T-helper 2 cell treated with Interferon-gamma antibody and Interleukin-4, amounts not matched to agents 5 μg/mL and 100 μg/mL, for 36 hours (primary cell): Measurements from ENCODE around the gene ADGRG2.

ENCODE experiments used
- DNase-seq: peaks from one replicate; pipeline ENCODE4 v3.0.0; 2021; ENCODE audit warnings: low spot score
- H3K27ac Mint-ChIP-seq: one replicate; pipeline ENCODE4 v1.8.0; 2021; ENCODE audit warnings: mild to moderate bottlenecking, mixed read lengths
- H3K27me3 Mint-ChIP-seq: one replicate; pipeline ENCODE4 v1.8.0; 2021; ENCODE audit warnings: low read depth, mixed read lengths
- H3K36me3 Mint-ChIP-seq: one replicate; pipeline ENCODE4 v1.8.0; 2021; ENCODE audit warnings: low read depth, mixed read lengths
- H3K4me1 Mint-ChIP-seq: one replicate; pipeline ENCODE4 v1.8.0; 2021; ENCODE audit warnings: low read depth, mixed read lengths
- H3K4me3 Mint-ChIP-seq: one replicate; pipeline ENCODE4 v1.8.0; 2022; ENCODE audit warnings: mild to moderate bottlenecking, moderate library complexity, mixed read lengths
- H3K9me3 Mint-ChIP-seq: one replicate; pipeline ENCODE4 v1.8.0; 2021; ENCODE audit warnings: mixed read lengths

ADGRG2 gene

DNA sequence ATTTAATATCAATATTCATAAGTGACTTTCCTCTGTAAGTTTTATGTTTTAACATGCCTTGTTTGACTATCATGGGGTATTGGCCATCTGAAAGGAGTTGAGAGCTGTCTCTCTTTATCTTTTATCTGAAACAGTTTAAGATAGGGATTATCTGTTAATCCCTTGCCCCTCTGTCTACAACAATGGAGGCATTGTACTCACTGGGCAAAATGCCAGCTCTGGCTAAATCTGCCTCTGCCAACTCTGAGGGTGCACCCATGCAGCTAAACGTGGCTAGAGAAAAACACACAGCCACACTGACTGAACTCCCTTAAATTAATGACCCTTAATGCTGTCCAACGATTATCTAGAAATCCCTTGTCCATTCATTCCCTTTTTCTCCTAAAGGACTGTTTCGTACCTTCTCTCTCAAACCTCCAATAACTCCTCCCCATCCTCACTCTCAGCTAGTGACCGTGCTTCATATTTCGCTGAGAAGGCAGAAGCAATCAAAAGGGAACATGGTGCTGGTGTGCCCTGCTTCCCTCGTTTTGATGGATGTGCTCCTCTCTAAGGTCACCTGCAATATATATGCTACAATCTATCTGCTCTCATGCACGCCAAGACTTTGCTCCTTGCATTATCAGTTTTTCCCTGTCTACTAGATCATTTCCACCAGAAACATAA is 148.6 kb downstream of the ADGRG2 start:
- Mint-ChIP-seq H3K36me3 (no peaks in the 10 kb centered on the region), H3K4me1 (no peaks in the 10 kb centered on the region), H3K27me3 (no peaks in the 10 kb centered on the region), H3K27ac (no peak overlapping the region), H3K4me3 (no peak overlapping the region), H3K9me3 (no peaks in the 10 kb centered on the region)
- no peak for DNase-seq

DNA sequence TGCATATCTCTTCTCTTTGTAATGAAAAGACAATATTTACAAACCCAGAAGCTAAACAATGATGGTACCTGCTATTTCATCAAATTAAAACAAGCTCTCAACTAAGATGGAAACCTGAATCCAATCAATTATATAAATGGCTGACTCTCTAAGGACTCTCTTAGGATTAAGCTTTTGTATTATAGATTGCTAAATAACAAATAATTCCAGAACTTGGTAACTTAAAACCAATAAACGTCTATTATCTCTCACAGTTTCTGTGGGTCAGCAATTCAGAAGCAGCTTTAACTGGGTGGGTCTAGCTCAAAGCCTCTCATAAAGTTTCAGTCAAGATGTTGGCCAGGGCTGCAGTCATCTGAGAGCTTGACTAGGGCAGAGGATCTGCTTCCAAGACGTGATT is 150.8 kb downstream of the ADGRG2 start:
- no peaks in the 10 kb centered on the region for H3K36me3 Mint-ChIP-seq
- no peaks in the 10 kb centered on the region for H3K9me3 Mint-ChIP-seq
- no peak overlapping the region for H3K27ac Mint-ChIP-seq
- no peak overlapping the region for H3K4me3 Mint-ChIP-seq
- H3K27me3 Mint-ChIP-seq: no peaks in the 10 kb centered on the region
- no peak for DNase-seq
- no peaks in the 10 kb centered on the region for H3K4me1 Mint-ChIP-seq

DNA sequence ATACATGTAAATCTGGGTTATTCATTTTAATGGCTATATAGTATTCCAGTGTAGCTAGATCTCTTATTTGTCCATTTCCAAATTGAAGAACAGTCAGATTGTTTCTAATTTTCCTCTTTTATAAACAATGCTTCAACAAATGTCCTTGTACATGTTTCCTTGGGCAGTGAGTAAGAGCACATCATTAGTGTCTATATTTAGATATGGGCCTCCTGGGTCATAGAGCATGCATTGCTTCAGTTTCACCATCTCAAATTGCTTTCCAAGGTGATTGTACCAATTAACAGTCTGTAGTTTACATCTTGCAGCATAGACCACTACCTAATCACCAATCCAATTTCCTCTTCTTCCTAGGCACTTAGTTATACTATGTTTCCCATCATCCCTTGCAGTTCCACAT is 151.8 kb downstream of the ADGRG2 start:
- no peak overlapping the region for H3K4me3 Mint-ChIP-seq
- H3K4me1 Mint-ChIP-seq: no peaks in the 10 kb centered on the region
- no peak overlapping the region for H3K27ac Mint-ChIP-seq
- no peak for DNase-seq
- no peaks in the 10 kb centered on the region for H3K27me3 Mint-ChIP-seq
- H3K9me3 Mint-ChIP-seq: no peaks in the 10 kb centered on the region
- no peaks in the 10 kb centered on the region for H3K36me3 Mint-ChIP-seq

- Mint-ChIP-seq H3K27me3 (no peaks in the 10 kb centered on the region), H3K4me3 (no peak overlapping the region), H3K27ac (no peak overlapping the region), H3K4me1 (peaks cover 5% of the 10 kb centered on the region), H3K9me3 (no peaks in the 10 kb centered on the region), H3K36me3 (no peaks in the 10 kb centered on the region)
- DNase-seq: no peak
These were observed 155.6 kb downstream of the ADGRG2 start for GRCh38 chrX:18966624-18967023.

GRCh38 chrX:18964901-18965300 is 157.4 kb downstream of the ADGRG2 start:
- H3K4me3 Mint-ChIP-seq: no peak overlapping the region
- DNase-seq: no peak
- H3K36me3 Mint-ChIP-seq: no peaks in the 10 kb centered on the region
- no peak overlapping the region for H3K27ac Mint-ChIP-seq
- H3K9me3 Mint-ChIP-seq: no peaks in the 10 kb centered on the region
- no peaks in the 10 kb centered on the region for H3K27me3 Mint-ChIP-seq
- H3K4me1 Mint-ChIP-seq: peaks cover 7% of the 10 kb centered on the region

DNA sequence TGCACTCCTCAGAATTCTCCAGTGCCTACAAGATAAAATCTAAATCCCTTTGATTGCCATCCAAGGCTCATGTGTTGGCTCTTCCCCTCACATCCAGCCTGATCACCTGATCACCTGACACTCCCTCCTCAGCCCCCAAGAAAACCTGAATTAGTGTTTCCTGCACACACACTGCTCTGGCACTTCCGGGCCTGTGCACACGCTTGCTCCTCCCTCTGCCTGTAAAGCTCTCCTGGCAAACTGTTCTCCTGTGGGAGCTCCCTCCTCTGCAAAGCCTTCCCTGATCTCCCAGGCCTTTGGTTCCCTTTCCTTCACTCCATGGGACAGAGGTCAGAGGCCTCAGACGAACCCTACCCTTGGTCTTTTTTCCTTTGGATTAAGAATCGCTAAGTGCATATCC is 158.2 kb downstream of the ADGRG2 start:
- no peak overlapping the region for H3K27ac Mint-ChIP-seq
- H3K4me1 Mint-ChIP-seq: peaks cover 11% of the 10 kb centered on the region
- no peaks in the 10 kb centered on the region for H3K36me3 Mint-ChIP-seq
- no peaks in the 10 kb centered on the region for H3K27me3 Mint-ChIP-seq
- H3K9me3 Mint-ChIP-seq: no peaks in the 10 kb centered on the region
- H3K4me3 Mint-ChIP-seq: no peak overlapping the region
- no peak for DNase-seq

DNA sequence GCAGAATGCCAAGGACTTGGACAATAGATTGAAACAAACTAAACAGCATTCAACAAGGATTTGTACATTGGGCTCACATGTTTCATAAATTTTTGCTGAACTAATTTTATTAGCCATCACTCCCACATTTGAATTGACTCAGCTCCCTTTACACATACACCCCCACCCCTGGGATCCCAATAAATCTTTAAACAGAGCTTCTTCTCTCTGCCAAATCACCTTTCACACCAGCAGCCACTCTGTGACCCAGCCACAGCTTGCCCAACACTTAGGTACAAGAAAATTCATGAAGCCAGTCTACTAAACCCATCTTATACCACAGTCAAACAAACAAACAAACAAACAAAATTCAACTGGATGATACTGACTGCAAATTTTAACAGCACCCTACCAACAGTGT is 159.9 kb downstream of the ADGRG2 start:
- DNase-seq: no peak
- H3K4me1 Mint-ChIP-seq: peaks cover 11% of the 10 kb centered on the region
- H3K9me3 Mint-ChIP-seq: no peaks in the 10 kb centered on the region
- no peak overlapping the region for H3K27ac Mint-ChIP-seq
- H3K27me3 Mint-ChIP-seq: no peaks in the 10 kb centered on the region
- no peak overlapping the region for H3K4me3 Mint-ChIP-seq
- H3K36me3 Mint-ChIP-seq: no peaks in the 10 kb centered on the region

DNA sequence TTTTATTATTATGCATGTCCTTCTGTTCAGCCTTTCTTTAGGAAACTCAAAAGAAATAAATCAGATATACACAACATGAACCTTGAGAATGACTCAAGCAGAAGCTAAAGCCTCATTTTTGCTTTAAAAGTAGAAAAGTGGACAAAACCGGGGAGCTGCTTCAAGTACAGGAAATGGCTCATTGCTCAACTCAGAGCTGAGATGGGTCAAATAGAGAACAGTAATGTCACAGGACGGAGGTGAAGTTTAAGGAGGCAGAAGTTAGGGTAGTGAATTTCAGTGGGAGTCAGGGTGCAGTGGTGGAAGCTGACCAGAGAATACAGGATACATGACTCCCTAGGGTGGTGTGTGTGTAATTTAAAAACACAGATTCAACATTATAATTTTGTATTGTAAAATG is 160.6 kb downstream of the ADGRG2 start:
- peaks cover 11% of the 10 kb centered on the region for H3K4me1 Mint-ChIP-seq
- H3K36me3 Mint-ChIP-seq: no peaks in the 10 kb centered on the region
- H3K4me3 Mint-ChIP-seq: no peak overlapping the region
- no peak overlapping the region for H3K27ac Mint-ChIP-seq
- H3K9me3 Mint-ChIP-seq: no peaks in the 10 kb centered on the region
- DNase-seq: no peak
- H3K27me3 Mint-ChIP-seq: no peaks in the 10 kb centered on the region

DNA sequence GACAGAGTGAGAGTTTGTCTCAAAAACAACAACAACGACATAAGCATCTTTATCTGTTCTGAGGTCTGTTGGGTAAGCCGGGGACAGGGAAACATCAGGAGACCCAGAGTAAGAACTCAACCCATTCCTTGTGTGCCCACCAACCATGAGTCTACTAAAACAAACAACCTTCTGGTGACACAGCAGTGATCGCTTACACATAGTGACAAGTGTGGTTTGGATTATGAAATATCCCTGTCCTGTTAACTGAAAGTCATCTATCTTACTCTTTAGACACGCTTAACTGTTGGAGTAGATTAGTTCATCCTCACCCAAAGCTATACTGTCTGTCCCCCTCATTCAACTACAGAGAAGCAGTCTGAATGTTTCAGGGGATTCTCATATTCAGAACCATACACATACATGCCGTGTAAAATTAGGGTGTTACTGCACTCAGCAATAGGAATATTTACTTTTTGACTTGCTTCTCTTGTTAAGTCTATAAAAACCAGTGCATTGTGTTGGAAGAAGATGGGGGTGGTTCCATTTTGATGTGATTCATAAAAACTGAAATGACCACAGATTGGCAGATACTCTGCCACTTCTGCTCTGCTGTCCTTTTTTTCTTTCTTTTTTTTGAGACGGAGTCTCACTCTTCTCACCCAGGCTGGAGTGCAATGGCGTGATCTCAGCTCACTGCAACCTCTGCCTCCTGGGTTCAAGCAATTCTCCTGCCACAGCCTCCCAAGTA is 165.8 kb downstream of the ADGRG2 start:
- no peaks in the 10 kb centered on the region for H3K9me3 Mint-ChIP-seq
- H3K27ac Mint-ChIP-seq: no peak overlapping the region
- peaks cover 3% of the 10 kb centered on the region for H3K36me3 Mint-ChIP-seq

DNA sequence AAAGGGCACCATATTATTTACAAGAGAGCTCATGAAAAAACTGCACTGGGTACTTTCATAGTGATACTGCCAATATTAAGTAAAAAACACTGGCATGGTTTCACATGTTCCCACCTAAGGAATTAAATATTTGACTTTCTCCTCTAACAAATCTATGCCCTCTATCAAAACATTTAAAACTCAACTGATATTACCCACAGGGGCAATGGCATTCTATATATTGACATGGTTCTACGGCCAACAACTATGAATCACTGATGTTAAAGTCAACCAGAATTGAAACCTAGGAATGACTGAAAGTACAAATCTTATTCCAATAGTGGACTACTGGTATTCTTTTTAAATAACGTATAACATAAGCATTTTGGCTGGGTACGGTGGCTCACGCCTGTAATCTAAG is 166.6 kb downstream of the ADGRG2 start:
- no peaks in the 10 kb centered on the region for H3K27me3 Mint-ChIP-seq
- H3K9me3 Mint-ChIP-seq: no peaks in the 10 kb centered on the region
- DNase-seq: no peak
- H3K4me3 Mint-ChIP-seq: no peak overlapping the region
- no peak overlapping the region for H3K27ac Mint-ChIP-seq
- H3K4me1 Mint-ChIP-seq: peaks cover 10% of the 10 kb centered on the region
- H3K36me3 Mint-ChIP-seq: peaks cover 6% of the 10 kb centered on the region

More for the DNA sequence above, 165.8 kb downstream of the ADGRG2 start:
- Mint-ChIP-seq H3K27me3 (no peaks in the 10 kb centered on the region), H3K4me3 (no peak overlapping the region), H3K4me1 (peaks cover 10% of the 10 kb centered on the region)
- no peak for DNase-seq

DNA sequence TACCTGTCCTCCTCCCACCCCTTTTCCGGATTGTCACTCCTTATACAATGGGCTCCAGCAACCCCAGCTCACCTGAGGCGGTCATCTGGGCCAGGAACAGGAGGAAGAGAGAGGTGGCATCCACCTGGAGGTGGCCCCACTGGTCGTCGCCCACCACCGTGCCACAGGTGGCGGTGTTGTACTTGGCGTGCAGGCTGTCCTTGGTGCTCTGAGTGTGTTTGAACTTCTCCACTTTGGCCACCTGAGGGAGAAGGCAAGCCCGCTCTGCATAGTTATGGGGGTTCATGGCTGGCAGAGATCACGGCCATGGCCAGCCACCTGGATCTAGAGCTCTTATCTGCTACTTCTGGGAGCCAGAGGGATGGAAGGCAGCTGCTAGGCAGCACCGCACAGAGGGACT is 171.2 kb downstream of the ADGRG2 start:
- Mint-ChIP-seq H3K36me3 (peaks cover 8% of the 10 kb centered on the region), H3K4me3 (no peak overlapping the region), H3K27ac (no peak overlapping the region), H3K27me3 (no peaks in the 10 kb centered on the region), H3K9me3 (no peaks in the 10 kb centered on the region), H3K4me1 (peaks cover 4% of the 10 kb centered on the region)
- no peak for DNase-seq

- H3K27me3 Mint-ChIP-seq: no peaks in the 10 kb centered on the region
- H3K4me3 Mint-ChIP-seq: no peak overlapping the region
- no peaks in the 10 kb centered on the region for H3K9me3 Mint-ChIP-seq
- H3K36me3 Mint-ChIP-seq: peaks cover 8% of the 10 kb centered on the region
- no peak for DNase-seq
- peaks cover 4% of the 10 kb centered on the region for H3K4me1 Mint-ChIP-seq
- no peak overlapping the region for H3K27ac Mint-ChIP-seq
These were observed 172.3 kb downstream of the ADGRG2 start for GRCh38 chrX:18949944-18950301.

DNA sequence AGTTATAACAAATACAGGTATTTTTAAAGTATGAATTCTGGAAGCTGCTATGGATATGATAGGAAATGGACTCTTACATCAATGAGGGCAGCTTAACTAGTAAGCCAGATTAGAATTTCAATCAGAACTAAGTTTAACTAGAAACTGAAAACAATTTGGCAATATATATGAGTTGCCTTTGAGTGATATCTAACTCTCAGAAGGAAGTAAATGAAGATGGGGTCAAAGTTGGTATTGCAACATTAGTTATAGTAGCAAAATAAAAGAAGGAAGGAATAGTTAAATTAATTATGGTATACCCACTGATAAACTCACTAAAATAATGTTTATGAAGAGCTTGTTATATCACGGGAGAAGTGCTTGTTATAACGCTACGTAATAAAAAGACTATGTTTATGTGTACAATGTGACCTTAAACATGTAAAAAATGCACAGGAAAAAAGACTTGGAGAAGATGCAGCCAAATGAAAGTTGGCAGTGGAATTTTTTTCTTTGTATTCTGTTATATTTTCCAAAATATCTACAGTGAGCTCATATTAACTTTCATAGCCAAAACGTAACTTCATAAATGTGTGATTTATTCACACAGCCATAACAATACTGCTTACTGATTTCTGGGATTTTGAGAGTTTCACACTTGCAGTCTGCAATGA is 172.9 kb downstream of the ADGRG2 start:
- H3K9me3 Mint-ChIP-seq: no peaks in the 10 kb centered on the region
- H3K36me3 Mint-ChIP-seq: peaks cover 8% of the 10 kb centered on the region
- H3K4me1 Mint-ChIP-seq: peaks cover 2% of the 10 kb centered on the region
- no peak for DNase-seq
- no peak overlapping the region for H3K4me3 Mint-ChIP-seq
- no peak overlapping the region for H3K27ac Mint-ChIP-seq
- no peaks in the 10 kb centered on the region for H3K27me3 Mint-ChIP-seq

GRCh38 chrX:18946611-18947010 is 175.7 kb downstream of the ADGRG2 start:
- no peak for DNase-seq
- Mint-ChIP-seq H3K36me3 (peaks cover 9% of the 10 kb centered on the region), H3K9me3 (no peaks in the 10 kb centered on the region), H3K4me1 (no peaks in the 10 kb centered on the region), H3K27ac (no peak overlapping the region), H3K27me3 (no peaks in the 10 kb centered on the region), H3K4me3 (no peak overlapping the region)
